ENCODE data around the gene FLYWCH2. TPM values are rescaled to one million over a fixed set of nuclear protein-coding genes. Genes with fewer than 3 reads are reported as not detected.

Gene FLYWCH2
- total RNA-seq, 1 donor from 2014 or later: 54.0 TPM

DNA sequence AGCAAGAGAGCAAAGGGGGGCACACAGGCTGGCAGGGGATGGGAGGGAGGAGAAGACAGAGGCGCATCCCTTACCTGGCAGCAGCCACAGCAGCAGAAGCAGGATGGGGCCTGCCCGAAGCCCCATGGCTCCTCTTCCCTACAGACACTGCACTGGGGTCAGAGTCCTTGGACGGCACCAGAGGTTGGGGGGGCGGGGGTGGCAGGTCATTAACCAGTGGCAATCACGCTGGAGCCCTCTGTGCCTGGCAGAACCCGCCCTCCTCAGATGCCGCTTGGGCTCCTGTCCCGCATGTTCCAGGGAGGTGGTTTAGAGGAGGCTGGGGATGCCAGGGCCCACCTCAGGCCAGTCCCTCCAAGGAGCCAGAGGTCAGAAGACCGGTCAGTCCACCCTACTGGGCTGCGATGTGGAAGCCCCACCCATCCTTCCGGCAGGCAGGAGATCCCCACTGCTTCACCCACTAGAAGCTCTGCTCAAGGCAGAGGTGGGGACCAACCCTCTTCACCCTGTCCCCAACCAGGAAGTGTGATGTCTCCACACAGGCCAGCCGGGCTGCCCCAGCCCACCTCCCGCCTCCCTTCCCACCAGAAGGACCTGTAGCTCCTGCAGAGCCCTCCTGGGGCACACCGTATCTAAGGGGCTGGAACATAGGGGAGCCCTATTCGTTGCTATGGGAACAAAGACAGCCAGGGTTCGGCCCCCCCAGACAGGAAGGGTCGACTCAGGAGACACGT lies 41.2 kb upstream of the FLYWCH2 start:
- DNase-seq (ENCODE audit: extremely low spot score, unreplicated experiment): no peak
- no peaks in the 10 kb centered on the region for H3K9me3 Mint-ChIP-seq (ENCODE audit: unreplicated experiment)
- H3K4me3 Mint-ChIP-seq (ENCODE audit: unreplicated experiment): no peak overlapping the region
- TF ChIP-seq CTCF (IDR thresholded peaks at IDR 0.05): no peak
- no peak overlapping the region for H3K27ac Mint-ChIP-seq (ENCODE audit: unreplicated experiment)
- H3K36me3 Mint-ChIP-seq (ENCODE audit: unreplicated experiment): no peaks in the 10 kb centered on the region
- H3K27me3 Mint-ChIP-seq (ENCODE audit: unreplicated experiment): peaks cover 19% of the 10 kb centered on the region
- peaks cover 2% of the 10 kb centered on the region for H3K4me1 Mint-ChIP-seq (ENCODE audit: unreplicated experiment)

DNA sequence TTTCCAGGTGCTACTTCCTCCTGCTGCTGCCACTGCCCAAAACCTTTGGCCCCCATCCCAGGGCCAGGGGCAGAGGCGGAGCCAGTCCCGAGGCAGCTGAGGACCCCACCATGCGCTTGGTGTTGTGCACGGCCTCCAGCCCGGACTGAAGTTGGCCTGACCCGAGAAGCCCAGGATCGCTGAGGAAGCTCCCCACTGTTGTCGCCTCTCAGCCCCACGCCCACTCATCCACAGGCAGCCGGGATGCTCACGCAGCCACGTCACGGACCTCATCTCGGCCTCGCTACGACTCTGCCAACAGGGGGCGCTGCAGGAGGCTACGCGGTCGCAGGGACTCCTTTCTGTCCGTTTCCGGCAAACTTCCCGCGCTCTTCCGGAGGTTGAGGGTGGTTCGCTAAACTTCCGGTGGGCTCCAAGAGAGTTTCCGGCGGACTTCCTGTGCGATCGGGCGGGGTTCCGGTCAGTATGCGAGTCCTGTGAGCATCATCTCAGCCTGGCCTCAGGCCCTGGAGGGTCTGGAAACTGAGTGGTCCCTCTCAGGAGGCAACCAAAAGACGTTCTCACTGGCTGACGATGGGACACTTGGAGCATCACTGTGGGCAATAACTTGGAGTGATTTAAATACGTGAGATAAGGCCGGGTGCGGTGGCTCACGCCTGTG lies 40.5 kb upstream of the FLYWCH2 start:
- peaks cover 21% of the 10 kb centered on the region for H3K27me3 Mint-ChIP-seq (ENCODE audit: unreplicated experiment)
- H3K4me1 Mint-ChIP-seq (ENCODE audit: unreplicated experiment): no peaks in the 10 kb centered on the region
- no peaks in the 10 kb centered on the region for H3K9me3 Mint-ChIP-seq (ENCODE audit: unreplicated experiment)
- no peak for DNase-seq (ENCODE audit: extremely low spot score, unreplicated experiment)
- no peak overlapping the region for H3K4me3 Mint-ChIP-seq (ENCODE audit: unreplicated experiment)
- peak; percentile 39 for TF ChIP-seq CTCF (IDR thresholded peaks at IDR 0.05)
- no peak overlapping the region for H3K27ac Mint-ChIP-seq (ENCODE audit: unreplicated experiment)
- H3K36me3 Mint-ChIP-seq (ENCODE audit: unreplicated experiment): no peaks in the 10 kb centered on the region

DNA sequence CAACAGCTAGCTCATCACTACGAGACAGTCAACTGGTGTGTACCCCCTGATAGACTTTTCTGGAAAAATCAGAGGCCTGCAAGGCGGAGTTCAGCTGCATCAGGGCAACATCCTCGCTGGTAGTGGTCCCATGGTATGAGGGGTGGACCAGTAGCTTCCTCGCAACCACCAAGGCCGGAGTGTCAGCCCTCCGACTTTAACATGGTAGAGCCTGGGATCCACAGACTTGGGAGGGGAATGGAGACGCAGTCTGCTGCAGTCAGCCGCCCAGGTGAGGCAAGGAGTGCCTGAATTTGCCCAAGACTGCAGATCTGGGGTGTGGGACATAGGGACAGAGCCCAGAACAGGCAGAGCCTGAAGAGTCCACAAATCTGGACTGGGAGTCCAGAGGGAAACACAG lies 39.5 kb upstream of the FLYWCH2 start:
- no peak for DNase-seq (ENCODE audit: extremely low spot score, unreplicated experiment)
- Mint-ChIP-seq H3K4me3 (ENCODE audit: unreplicated experiment) (no peak overlapping the region), H3K36me3 (ENCODE audit: unreplicated experiment) (no peaks in the 10 kb centered on the region), H3K27me3 (ENCODE audit: unreplicated experiment) (peaks cover 21% of the 10 kb centered on the region), H3K27ac (ENCODE audit: unreplicated experiment) (no peak overlapping the region), H3K9me3 (ENCODE audit: unreplicated experiment) (no peaks in the 10 kb centered on the region), H3K4me1 (ENCODE audit: unreplicated experiment) (no peaks in the 10 kb centered on the region)
- no peak for TF ChIP-seq CTCF (IDR thresholded peaks at IDR 0.05)

DNA sequence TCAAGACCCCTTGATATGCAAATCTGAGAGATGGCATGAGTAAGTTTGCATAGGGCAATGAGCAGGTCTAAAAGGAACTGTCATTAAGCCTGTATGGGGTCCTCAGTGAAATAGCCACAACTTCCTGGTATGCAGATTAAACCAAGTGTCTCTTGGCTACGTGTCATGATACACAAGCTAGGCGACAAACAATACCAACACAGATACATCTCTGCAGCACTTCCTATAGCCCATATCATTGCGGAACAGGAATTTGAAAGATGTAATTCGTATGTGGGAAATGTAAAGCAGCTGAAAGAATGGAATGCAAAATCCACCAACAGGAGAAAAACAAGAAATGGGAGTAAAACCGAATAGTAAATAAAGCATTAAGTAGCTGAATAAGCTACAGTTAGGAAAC lies 37.9 kb upstream of the FLYWCH2 start:
- Mint-ChIP-seq H3K4me3 (ENCODE audit: unreplicated experiment) (no peak overlapping the region), H3K27ac (ENCODE audit: unreplicated experiment) (no peak overlapping the region), H3K9me3 (ENCODE audit: unreplicated experiment) (no peaks in the 10 kb centered on the region), H3K4me1 (ENCODE audit: unreplicated experiment) (no peaks in the 10 kb centered on the region), H3K27me3 (ENCODE audit: unreplicated experiment) (peaks cover 27% of the 10 kb centered on the region), H3K36me3 (ENCODE audit: unreplicated experiment) (no peaks in the 10 kb centered on the region)
- no peak for DNase-seq (ENCODE audit: extremely low spot score, unreplicated experiment)
- no peak for TF ChIP-seq CTCF (IDR thresholded peaks at IDR 0.05)

DNA sequence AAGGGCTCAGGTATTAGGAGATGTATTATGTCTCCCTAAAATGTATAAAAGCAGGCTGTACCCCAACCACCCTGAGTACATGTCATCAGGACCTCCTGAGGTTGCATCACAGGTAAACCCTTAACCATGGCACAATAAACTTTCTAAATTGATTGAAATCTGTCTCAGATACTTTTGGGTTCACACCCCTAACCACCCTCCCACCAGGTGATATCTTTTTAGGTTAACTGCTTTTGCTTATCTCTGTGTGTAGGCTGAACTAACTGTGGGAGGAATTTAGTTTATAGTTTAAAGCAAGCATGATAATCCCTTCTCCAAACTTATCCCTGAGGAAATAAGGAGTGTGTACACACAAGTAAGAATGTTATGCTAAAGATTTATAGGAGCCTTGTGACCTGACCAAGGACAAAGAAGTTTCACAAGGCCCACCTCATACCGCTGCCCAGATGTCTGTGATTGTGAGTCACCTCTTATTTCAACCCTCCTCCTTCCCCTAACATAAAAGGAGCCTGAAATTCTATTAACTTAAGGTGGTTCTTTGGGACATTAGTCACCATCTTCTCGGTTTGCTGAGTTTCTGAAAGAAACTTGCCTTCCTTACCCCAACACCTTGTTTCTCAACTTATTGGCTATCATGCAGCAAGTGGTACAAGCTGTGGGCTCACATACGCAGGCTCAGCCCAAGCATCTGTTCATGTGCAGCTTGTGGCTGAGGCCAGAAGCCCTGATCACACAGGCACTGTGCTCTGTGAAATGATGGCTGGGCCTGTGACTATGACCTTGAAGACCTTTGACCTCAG lies 36.3 kb upstream of the FLYWCH2 start:
- H3K27ac Mint-ChIP-seq (ENCODE audit: unreplicated experiment): no peak overlapping the region
- no peaks in the 10 kb centered on the region for H3K4me1 Mint-ChIP-seq (ENCODE audit: unreplicated experiment)
- peaks cover 27% of the 10 kb centered on the region for H3K27me3 Mint-ChIP-seq (ENCODE audit: unreplicated experiment)
- no peak overlapping the region for H3K4me3 Mint-ChIP-seq (ENCODE audit: unreplicated experiment)
- DNase-seq (ENCODE audit: extremely low spot score, unreplicated experiment): no peak
- no peaks in the 10 kb centered on the region for H3K36me3 Mint-ChIP-seq (ENCODE audit: unreplicated experiment)
- no peak for TF ChIP-seq CTCF (IDR thresholded peaks at IDR 0.05)
- H3K9me3 Mint-ChIP-seq (ENCODE audit: unreplicated experiment): no peaks in the 10 kb centered on the region
